HEK293 (cell line): ENCODE results near the gene CACNA1B.

ENCODE experiments used
- CTCF ChIA-PET: fragments of 350-600 bp; formaldehyde crosslinking; extraction: SDS; loops from one replicate; lab custom pipeline; 2021; ENCODE audit warnings: antibody characterized with exemption; lab: Yijun Ruan, JAX
- POLR2A ChIA-PET: fragments of 300-600 bp; formaldehyde crosslinking; extraction: SDS; loops from one replicate; lab custom pipeline; 2020; ENCODE audit warnings: antibody characterized with exemption, inconsistent platforms; lab: Yijun Ruan, JAX
- H3K27ac ChIP-seq: fragments of 200-500 bp; sonication (Bioruptor generic); 2 replicates; pipeline ENCODE4 v1.5.1; 2014; ENCODE audit warnings: low read depth, low read length, control low read depth, inconsistent platforms; ENCODE audit errors: extremely low read depth
- H3K36me3 ChIP-seq, 2 experiments: fragments of 200-500 bp in 1 of 2; sonication (Bioruptor generic) in 1 of 2; 1 replicate in 1 of 2; 2 replicates in 1 of 2; pipeline ENCODE4 v1.5.1; 2014 to 2017; ENCODE audit warnings: inconsistent platforms in 2 of 2, low read length in 2 of 2; ENCODE audit not compliant: control insufficient read depth in 2 of 2, insufficient read depth in 1 of 2
- H3K4me1 ChIP-seq: fragments of 200-500 bp; sonication (Bioruptor generic); 2 replicates; pipeline ENCODE4 v1.5.1; 2014; ENCODE audit warnings: mild to moderate bottlenecking, low read length, inconsistent platforms; ENCODE audit not compliant: control insufficient read depth, insufficient read depth
- H3K4me3 ChIP-seq: 2 replicates; pipeline ENCODE4 v1.5.1; 2011; ENCODE audit warnings: low read depth, mild to moderate bottlenecking, control low read depth, low read length, moderate library complexity
- H3K9me3 ChIP-seq: fragments of 200-500 bp; sonication (Bioruptor generic); 2 replicates; pipeline ENCODE4 v1.5.1; 2014; ENCODE audit warnings: low read depth, low read length, inconsistent platforms; ENCODE audit not compliant: control insufficient read depth, insufficient read depth
- GLI2 ChIP-seq: fragments of 450-650 bp; formaldehyde crosslinking; IDR thresholded peaks from 2 replicates; pipeline ENCODE4; 2017; ENCODE audit warnings: missing biosample characterization, missing genetic modification characterization, low read depth, borderline replicate concordance
- TCF7L2 ChIP-seq: IDR thresholded peaks from 2 replicates; pipeline ENCODE4 v1.6.1; 2011; ENCODE audit warnings: low read depth, mild to moderate bottlenecking, inconsistent platforms, low read length, moderate library complexity, borderline replicate concordance
- ZNF155 ChIP-seq: fragments of 450-650 bp; formaldehyde crosslinking; IDR thresholded peaks from 2 replicates; pipeline ENCODE4 v1.5.1; 2016; ENCODE audit warnings: missing biosample characterization, missing genetic modification characterization
- ZNF24 ChIP-seq: fragments of 450-650 bp; formaldehyde crosslinking; IDR thresholded peaks from 2 replicates; pipeline ENCODE4 v1.5.1; 2016; ENCODE audit warnings: missing biosample characterization, missing genetic modification characterization
- ZNF311 ChIP-seq: fragments of 450-650 bp; formaldehyde crosslinking; IDR thresholded peaks from 2 replicates; pipeline ENCODE4 v1.5.1; 2017; ENCODE audit warnings: missing biosample characterization, missing genetic modification characterization, borderline replicate concordance
- ZNF366 ChIP-seq: fragments of 450-650 bp; formaldehyde crosslinking; conservative IDR thresholded peaks from 2 replicates; pipeline ENCODE4 v1.5.1; 2016; ENCODE audit warnings: missing biosample characterization, missing genetic modification characterization
- ZNF391 ChIP-seq: fragments of 450-650 bp; formaldehyde crosslinking; IDR thresholded peaks from 2 replicates; pipeline ENCODE4 v1.5.1; 2016; ENCODE audit warnings: low read depth, missing biosample characterization, missing genetic modification characterization, borderline replicate concordance
- ZNF416 ChIP-seq: fragments of 450-650 bp; formaldehyde crosslinking; IDR thresholded peaks from 2 replicates; pipeline ENCODE4 v1.5.1; 2016; ENCODE audit warnings: missing biosample characterization, missing genetic modification characterization
- ZNF521 ChIP-seq: fragments of 450-650 bp; formaldehyde crosslinking; IDR thresholded peaks from 2 replicates; pipeline ENCODE4 v1.5.1; 2017; ENCODE audit warnings: missing biosample characterization, mild to moderate bottlenecking, missing genetic modification characterization
- ZNF560 ChIP-seq: fragments of 450-650 bp; formaldehyde crosslinking; IDR thresholded peaks from 2 replicates; pipeline ENCODE4 v1.5.1; 2017; ENCODE audit warnings: missing biosample characterization, missing genetic modification characterization, borderline replicate concordance
- TF ChIP-seq, protein P1 (sequence below): fragments of 450-650 bp; IDR thresholded peaks from 2 replicates; pipeline ENCODE4 v1.5.1; 2018; ENCODE audit warnings: missing biosample characterization, mild to moderate bottlenecking, missing genetic modification characterization
- TF ChIP-seq, protein P2 (sequence below): fragments of 450-650 bp; formaldehyde crosslinking; IDR thresholded peaks from 2 replicates; pipeline ENCODE4 v1.5.1; 2016; ENCODE audit warnings: missing biosample characterization, missing genetic modification characterization
- TF ChIP-seq, protein P3 (sequence below): fragments of 450-650 bp; formaldehyde crosslinking; IDR thresholded peaks from 2 replicates; pipeline ENCODE4 v1.5.1; 2016; ENCODE audit warnings: missing biosample characterization, missing genetic modification characterization
- TF ChIP-seq, protein P4 (sequence below): fragments of 450-650 bp; formaldehyde crosslinking; IDR thresholded peaks from 2 replicates; pipeline ENCODE4 v1.5.1; 2017; ENCODE audit warnings: missing biosample characterization, missing genetic modification characterization
- TF ChIP-seq, protein P5 (sequence below): fragments of 450-650 bp; formaldehyde crosslinking; IDR thresholded peaks from 2 replicates; pipeline ENCODE4 v1.5.1; 2016; ENCODE audit warnings: missing biosample characterization, missing genetic modification characterization, borderline replicate concordance
- TF ChIP-seq, protein P6 (sequence below): fragments of 450-650 bp; formaldehyde crosslinking; IDR thresholded peaks from 2 replicates; pipeline ENCODE4 v1.5.1; 2016; ENCODE audit warnings: missing biosample characterization, missing genetic modification characterization
- TF ChIP-seq, protein P7 (sequence below): fragments of 450-650 bp; formaldehyde crosslinking; IDR thresholded peaks from 2 replicates; pipeline ENCODE4 v1.5.1; 2016; ENCODE audit warnings: missing biosample characterization, missing genetic modification characterization, borderline replicate concordance

Gene CACNA1B

DNA sequence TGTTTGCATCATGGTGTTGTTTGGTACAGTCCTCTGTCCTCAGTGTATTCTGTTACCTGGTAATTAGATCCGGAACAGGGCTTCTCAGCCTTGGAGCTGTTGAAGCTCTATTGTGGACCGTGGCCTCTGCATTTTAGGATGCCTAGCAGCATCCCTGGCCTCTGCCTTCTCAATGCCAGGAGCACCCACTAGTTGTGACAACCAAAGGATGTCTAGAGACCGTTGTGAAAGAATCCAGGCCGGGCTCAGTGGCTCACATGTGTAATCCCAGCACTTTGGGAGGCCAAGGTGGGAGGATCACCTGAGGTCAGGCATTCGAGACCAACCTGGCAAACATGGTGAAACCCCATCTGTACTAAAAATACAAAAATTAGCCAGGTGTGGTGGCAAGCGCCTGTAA, 159.6 kb downstream of the CACNA1B start (continued):
- TF ChIP-seq, protein P1, sequence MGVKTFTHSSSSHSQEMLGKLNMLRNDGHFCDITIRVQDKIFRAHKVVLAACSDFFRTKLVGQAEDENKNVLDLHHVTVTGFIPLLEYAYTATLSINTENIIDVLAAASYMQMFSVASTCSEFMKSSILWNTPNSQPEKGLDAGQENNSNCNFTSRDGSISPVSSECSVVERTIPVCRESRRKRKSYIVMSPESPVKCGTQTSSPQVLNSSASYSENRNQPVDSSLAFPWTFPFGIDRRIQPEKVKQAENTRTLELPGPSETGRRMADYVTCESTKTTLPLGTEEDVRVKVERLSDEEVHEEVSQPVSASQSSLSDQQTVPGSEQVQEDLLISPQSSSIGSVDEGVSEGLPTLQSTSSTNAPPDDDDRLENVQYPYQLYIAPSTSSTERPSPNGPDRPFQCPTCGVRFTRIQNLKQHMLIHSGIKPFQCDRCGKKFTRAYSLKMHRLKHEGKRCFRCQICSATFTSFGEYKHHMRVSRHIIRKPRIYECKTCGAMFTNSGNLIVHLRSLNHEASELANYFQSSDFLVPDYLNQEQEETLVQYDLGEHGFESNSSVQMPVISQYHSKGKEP, result no peak
- no peak for TF ChIP-seq ZNF155 (tag by site-specific recombination)
- TF ChIP-seq, protein P2, sequence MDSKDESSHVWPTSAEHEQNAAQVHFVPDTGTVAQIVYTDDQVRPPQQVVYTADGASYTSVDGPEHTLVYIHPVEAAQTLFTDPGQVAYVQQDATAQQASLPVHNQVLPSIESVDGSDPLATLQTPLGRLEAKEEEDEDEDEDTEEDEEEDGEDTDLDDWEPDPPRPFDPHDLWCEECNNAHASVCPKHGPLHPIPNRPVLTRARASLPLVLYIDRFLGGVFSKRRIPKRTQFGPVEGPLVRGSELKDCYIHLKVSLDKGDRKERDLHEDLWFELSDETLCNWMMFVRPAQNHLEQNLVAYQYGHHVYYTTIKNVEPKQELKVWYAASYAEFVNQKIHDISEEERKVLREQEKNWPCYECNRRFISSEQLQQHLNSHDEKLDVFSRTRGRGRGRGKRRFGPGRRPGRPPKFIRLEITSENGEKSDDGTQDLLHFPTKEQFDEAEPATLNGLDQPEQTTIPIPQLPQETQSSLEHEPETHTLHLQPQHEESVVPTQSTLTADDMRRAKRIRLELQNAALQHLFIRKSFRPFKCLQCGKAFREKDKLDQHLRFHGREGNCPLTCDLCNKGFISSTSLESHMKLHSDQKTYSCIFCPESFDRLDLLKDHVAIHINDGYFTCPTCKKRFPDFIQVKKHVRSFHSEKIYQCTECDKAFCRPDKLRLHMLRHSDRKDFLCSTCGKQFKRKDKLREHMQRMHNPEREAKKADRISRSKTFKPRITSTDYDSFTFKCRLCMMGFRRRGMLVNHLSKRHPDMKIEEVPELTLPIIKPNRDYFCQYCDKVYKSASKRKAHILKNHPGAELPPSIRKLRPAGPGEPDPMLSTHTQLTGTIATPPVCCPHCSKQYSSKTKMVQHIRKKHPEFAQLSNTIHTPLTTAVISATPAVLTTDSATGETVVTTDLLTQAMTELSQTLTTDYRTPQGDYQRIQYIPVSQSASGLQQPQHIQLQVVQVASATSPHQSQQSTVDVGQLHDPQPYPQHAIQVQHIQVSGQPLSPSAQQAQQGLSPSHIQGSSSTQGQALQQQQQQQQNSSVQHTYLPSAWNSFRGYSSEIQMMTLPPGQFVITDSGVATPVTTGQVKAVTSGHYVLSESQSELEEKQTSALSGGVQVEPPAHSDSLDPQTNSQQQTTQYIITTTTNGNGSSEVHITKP, result no peak
- no peak for TF ChIP-seq ZNF24 (tag by site-specific recombination)
- TF ChIP-seq, protein P3, sequence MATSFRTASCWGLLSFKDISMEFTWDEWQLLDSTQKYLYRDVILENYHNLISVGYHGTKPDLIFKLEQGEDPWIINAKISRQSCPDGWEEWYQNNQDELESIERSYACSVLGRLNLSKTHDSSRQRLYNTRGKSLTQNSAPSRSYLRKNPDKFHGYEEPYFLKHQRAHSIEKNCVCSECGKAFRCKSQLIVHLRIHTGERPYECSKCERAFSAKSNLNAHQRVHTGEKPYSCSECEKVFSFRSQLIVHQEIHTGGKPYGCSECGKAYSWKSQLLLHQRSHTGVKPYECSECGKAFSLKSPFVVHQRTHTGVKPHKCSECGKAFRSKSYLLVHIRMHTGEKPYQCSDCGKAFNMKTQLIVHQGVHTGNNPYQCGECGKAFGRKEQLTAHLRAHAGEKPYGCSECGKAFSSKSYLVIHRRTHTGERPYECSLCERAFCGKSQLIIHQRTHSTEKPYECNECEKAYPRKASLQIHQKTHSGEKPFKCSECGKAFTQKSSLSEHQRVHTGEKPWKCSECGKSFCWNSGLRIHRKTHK, result no peak
- no peak for TF ChIP-seq TCF7L2
- TF ChIP-seq, protein P4, sequence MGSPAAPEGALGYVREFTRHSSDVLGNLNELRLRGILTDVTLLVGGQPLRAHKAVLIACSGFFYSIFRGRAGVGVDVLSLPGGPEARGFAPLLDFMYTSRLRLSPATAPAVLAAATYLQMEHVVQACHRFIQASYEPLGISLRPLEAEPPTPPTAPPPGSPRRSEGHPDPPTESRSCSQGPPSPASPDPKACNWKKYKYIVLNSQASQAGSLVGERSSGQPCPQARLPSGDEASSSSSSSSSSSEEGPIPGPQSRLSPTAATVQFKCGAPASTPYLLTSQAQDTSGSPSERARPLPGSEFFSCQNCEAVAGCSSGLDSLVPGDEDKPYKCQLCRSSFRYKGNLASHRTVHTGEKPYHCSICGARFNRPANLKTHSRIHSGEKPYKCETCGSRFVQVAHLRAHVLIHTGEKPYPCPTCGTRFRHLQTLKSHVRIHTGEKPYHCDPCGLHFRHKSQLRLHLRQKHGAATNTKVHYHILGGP, result no peak

DNA sequence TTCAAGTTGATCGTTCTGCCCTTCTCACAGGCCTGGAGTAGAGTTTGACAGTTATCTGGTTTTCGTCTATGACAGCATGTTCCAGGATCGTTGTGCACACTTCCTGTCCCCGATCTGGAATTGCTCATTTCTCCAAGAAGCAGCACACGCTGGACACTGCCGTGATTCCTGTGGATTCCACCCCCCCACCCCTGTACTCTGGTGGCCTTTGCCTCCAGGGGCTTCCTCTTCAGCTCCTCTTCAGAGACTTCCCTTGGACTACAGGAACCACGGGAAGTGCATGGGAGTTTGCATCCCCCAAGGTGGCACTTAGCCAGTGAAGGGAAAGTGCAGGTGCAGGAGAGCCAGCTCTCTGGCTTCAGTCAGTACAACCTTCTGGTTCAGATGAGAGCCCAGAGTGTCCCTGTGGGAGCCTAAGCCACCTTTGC, 160.7 kb downstream of the CACNA1B start:
- H3K4me3 ChIP-seq, result no peak overlapping the region
- H3K9me3 ChIP-seq, result no peaks in the 10 kb centered on the region
- no peaks in the 10 kb centered on the region for H3K36me3 ChIP-seq
- H3K27ac ChIP-seq, result no peak overlapping the region
- ChIA-PET POLR2A (no interaction called here), CTCF (no interaction called here)
- H3K4me1 ChIP-seq, result no peaks in the 10 kb centered on the region
- TF ChIP-seq, protein P5, sequence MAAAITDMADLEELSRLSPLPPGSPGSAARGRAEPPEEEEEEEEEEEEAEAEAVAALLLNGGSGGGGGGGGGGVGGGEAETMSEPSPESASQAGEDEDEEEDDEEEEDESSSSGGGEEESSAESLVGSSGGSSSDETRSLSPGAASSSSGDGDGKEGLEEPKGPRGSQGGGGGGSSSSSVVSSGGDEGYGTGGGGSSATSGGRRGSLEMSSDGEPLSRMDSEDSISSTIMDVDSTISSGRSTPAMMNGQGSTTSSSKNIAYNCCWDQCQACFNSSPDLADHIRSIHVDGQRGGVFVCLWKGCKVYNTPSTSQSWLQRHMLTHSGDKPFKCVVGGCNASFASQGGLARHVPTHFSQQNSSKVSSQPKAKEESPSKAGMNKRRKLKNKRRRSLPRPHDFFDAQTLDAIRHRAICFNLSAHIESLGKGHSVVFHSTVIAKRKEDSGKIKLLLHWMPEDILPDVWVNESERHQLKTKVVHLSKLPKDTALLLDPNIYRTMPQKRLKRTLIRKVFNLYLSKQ, result no peak
- TF ChIP-seq ZNF560 (tag by site-specific recombination) (no peak), ZNF521 (tag by site-specific recombination) (no peak), ZNF311 (tag by site-specific recombination) (no peak), ZNF416 (no peak), ZNF391 (tag by site-specific recombination) (no peak), GLI2 (tag by site-specific recombination) (no peak), ZNF366 (tag by site-specific recombination) (no peak)
- TF ChIP-seq, protein P6, sequence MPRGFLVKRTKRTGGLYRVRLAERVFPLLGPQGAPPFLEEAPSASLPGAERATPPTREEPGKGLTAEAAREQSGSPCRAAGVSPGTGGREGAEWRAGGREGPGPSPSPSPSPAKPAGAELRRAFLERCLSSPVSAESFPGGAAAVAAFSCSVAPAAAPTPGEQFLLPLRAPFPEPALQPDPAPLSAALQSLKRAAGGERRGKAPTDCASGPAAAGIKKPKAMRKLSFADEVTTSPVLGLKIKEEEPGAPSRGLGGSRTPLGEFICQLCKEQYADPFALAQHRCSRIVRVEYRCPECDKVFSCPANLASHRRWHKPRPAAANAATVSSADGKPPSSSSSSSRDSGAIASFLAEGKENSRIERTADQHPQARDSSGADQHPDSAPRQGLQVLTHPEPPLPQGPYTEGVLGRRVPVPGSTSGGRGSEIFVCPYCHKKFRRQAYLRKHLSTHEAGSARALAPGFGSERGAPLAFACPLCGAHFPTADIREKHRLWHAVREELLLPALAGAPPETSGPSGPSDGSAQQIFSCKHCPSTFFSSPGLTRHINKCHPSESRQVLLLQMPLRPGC (tag by site-specific recombination), result no peak
- TF ChIP-seq, protein P3, result no peak
- TF ChIP-seq, protein P7, sequence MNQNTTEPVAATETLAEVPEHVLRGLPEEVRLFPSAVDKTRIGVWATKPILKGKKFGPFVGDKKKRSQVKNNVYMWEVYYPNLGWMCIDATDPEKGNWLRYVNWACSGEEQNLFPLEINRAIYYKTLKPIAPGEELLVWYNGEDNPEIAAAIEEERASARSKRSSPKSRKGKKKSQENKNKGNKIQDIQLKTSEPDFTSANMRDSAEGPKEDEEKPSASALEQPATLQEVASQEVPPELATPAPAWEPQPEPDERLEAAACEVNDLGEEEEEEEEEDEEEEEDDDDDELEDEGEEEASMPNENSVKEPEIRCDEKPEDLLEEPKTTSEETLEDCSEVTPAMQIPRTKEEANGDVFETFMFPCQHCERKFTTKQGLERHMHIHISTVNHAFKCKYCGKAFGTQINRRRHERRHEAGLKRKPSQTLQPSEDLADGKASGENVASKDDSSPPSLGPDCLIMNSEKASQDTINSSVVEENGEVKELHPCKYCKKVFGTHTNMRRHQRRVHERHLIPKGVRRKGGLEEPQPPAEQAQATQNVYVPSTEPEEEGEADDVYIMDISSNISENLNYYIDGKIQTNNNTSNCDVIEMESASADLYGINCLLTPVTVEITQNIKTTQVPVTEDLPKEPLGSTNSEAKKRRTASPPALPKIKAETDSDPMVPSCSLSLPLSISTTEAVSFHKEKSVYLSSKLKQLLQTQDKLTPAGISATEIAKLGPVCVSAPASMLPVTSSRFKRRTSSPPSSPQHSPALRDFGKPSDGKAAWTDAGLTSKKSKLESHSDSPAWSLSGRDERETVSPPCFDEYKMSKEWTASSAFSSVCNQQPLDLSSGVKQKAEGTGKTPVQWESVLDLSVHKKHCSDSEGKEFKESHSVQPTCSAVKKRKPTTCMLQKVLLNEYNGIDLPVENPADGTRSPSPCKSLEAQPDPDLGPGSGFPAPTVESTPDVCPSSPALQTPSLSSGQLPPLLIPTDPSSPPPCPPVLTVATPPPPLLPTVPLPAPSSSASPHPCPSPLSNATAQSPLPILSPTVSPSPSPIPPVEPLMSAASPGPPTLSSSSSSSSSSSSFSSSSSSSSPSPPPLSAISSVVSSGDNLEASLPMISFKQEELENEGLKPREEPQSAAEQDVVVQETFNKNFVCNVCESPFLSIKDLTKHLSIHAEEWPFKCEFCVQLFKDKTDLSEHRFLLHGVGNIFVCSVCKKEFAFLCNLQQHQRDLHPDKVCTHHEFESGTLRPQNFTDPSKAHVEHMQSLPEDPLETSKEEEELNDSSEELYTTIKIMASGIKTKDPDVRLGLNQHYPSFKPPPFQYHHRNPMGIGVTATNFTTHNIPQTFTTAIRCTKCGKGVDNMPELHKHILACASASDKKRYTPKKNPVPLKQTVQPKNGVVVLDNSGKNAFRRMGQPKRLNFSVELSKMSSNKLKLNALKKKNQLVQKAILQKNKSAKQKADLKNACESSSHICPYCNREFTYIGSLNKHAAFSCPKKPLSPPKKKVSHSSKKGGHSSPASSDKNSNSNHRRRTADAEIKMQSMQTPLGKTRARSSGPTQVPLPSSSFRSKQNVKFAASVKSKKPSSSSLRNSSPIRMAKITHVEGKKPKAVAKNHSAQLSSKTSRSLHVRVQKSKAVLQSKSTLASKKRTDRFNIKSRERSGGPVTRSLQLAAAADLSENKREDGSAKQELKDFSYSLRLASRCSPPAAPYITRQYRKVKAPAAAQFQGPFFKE (tag by site-specific recombination), result no peak
